Ovary (tissue), 3 donors: ENCODE measurements around the gene FGFBP3.

ENCODE experiments used
- CTCF ChIP-seq, 3 donors: fragments of 450-650 bp in 2 of 3; fragments of 200-600 bp in 1 of 3; IDR thresholded peaks; one replicate each; pipeline versions ENCODE4 v1.5.1 to v1.8.0; 2016 to 2022; ENCODE audit warnings: antibody characterized with exemption in 3 of 3, mild to moderate bottlenecking in 1 of 3
- EP300 ChIP-seq: sonication (generic); formaldehyde crosslinking; IDR thresholded peaks from one replicate; pipeline ENCODE4 v1.6.1; 2017; ENCODE audit warnings: antibody characterized with exemption
- POLR2A ChIP-seq: fragments of 450-650 bp; IDR thresholded peaks from one replicate; pipeline ENCODE4 v1.6.1; 2017; ENCODE audit warnings: antibody characterized with exemption, mild to moderate bottlenecking, moderate library complexity
- donor health status: DM: no; HTN: no; CAD: no.

- TF ChIP-seq CTCF (IDR thresholded peaks at IDR 0.05) (no peak), POLR2A (no peak), EP300 (no peak)
Observed at GRCh38 chr10:91891125-91892001, 17.9 kb downstream of the FGFBP3 start.
